ENCODE results near the gene CBR3.
"Not testable (repeated sequence)": the region's sequence is repeated elsewhere in the genome, so short reads cannot be mapped to it uniquely, and the experiment has no call there.

CBR3 gene

DNA sequence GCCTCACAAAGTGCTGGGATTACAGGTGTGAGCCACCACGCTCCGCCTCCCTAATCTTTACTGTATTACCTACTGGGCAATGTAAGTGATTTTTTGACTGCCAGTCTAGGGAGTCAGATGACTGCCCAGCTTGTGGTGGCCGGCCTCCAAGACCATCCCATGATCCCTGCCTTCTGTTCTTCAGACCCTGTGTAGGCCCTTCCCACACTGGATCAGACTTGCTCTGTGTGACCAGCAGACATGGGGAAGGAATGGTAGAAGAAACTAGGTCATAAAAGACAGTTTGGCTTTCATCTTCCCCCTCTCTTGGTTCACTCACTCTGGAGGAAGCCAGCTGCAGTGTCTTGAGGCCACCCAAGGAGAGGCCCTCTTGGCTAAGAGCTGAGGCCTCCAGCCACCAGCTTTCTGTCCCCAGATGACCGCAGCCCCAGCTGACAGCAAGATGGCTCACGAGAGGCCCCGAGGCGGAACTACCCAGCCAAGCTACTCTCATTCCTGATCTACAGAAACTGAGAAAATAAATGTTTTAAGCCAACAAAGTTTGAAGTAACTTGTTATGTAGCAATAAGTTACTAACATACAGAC, 14.5 kb upstream of the CBR3 start:
- no peak for DNase-seq (ENCODE audit: low spot score)

DNA sequence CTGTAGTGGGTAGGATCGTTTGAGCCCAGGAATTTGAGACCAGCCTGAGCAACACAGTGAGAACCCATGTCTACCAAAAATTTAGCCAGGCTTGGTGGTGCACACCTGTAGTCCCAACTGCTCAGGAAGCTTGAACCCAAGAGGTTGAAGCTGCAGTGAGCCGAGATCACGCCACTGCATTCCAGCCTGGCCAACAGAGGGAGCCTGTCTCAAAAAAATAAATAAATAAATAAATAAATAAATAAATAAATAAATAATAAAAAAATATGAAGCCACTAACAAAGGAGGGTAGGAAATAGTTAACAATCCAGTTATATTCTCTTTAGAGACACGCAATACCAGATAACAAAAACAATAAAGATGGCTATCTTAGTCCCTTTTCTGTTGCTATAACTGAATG, 11.9 kb upstream of the CBR3 start:
- DNase-seq (ENCODE audit: low spot score) = no peak

DNA sequence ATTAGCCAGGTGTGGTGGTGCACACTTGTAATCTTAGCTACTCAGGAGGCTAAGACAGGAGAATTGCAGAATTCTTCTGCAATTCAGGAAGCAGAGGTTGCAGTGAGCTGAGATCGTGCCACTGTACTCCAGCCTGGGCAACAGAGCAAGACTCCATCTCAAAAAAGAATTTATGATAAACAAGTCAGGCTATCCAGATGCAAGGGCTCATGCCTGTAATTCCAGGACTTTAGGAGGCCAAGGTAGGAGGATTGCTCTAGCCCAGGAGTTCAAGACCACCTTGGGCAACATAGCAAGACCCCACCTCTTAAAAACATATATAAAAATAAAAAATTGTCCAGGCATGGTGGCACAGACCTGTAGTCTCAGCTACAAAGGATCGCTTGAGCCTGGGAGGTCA, 10.5 kb upstream of the CBR3 start:
- no peak for DNase-seq (ENCODE audit: low spot score)

DNA sequence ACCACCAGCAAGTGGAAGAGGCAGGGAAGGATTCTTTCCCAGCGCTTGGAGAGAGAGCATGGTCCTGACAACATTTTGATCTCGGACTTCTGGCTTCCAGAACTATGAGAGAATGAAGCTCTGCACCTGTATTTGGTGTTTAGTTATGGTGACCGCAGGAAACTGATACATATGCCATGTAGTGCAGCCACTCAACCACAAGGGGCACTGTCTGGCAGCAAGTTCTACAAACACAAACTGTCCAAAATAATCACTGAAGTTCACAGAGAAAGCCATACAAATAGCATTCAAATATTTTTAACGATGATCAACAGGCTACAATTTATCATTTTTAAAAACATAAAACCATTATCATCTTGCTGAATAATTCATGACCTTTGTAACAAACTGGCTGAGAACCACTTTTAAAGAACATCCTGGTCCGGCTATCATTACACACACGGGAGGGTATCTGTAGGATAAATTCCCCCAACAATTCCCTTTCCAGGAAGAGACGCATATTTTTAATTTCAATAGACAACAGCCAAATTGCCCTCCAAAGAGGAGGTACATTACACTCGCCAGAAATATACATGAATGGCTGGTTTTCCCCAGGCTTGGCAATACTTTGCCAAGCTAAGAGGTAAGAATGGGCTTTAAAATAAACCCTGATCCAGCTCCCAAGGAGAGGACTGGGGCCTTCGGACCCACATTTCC, 9.2 kb upstream of the CBR3 start:
- peak; percentile 53 for DNase-seq (ENCODE audit: low spot score)

DNA sequence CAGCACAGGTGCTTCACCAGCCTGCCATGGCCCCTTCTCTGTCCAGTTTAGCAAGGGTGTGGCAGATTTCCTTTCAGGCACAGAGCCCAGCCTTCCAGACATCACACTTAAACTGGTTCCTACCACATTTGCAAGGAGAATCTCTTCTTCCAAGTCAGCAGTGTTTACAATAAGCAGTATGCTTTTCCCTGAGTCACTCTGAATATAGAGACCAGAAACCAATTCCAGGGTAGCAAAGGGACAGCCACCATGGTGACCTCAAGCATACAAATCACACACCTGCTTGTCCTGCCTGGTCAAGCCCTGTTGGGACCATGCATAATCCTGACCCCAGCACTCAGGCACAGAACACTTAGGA, 8.7 kb upstream of the CBR3 start:
- no peak for DNase-seq (ENCODE audit: low spot score)

DNA sequence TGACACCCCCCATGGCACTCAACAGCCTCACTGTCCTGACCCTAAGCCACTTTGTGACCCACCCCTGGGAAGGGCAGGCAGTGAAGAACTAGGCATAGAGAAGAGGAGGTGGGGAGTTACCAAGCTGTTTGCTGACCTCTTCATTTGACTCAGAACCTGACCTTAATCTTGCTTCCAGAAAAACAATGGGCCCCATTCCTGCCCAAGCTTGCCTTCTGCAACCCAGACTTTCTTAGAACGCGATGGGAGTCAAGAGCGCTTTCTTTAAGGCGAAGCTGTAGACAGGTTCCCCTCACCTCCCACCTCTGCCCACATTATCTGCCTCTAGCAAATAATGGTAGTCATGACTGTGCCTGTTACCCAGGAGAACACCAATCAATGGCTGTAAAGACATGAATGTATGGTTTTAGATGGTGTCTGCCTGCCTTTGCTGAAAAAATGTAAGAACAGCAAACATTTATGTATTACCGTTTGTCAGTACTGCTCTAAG, 8.2 kb upstream of the CBR3 start:
- no peak for DNase-seq (ENCODE audit: low spot score)

DNA sequence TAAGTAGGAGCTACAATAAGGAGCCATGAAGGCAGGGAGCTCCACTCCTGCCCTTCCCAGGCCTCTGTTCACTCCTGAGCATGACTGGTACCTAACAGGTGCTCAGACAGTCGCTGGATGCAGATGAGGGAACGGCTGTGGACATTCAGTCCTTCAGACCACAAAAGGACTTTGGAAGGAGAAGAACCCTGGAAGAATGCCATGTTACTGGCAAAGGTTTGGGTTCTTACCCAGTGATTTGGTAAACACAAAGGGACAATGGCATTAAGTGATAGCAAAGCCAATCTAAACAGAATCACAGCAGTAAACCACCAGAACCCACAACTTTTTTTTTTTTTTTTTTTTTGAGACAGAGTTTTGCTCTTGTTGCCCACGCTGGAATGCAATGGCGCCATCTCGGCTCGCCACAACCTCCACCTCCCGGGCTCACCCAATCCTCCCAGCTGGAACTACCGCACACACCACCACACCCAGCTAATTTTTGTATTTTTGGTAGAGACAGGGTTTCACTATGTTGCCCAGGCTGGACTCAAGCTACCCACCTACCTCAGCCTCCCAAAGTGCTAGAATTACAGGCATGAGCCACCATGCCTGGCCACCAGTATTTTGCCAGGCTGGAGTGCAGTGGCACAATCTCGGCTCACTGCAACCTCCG, 7.5 kb upstream of the CBR3 start:
- DNase-seq (ENCODE audit: low spot score) = no peak

DNA sequence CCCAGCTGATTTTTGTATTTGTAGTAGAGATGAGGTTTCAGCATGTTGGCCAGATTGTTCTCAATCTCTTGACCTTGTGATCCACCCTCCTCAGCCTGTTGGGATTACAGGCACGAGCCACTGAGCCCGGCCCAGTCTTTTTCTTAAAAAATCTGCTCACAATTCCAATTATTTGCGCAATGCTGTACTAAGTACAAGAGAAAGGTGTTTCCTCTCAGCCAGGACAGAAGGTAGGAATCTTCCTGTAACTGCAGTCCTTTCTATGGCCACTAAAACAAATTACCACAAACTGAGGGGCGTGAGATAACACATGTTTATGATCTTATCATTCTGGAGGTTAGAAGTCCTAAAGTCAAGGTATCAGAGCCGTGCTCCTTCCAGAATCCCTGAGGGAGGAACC, 6.9 kb upstream of the CBR3 start:
- DNase-seq (ENCODE audit: low spot score) = no peak

DNA sequence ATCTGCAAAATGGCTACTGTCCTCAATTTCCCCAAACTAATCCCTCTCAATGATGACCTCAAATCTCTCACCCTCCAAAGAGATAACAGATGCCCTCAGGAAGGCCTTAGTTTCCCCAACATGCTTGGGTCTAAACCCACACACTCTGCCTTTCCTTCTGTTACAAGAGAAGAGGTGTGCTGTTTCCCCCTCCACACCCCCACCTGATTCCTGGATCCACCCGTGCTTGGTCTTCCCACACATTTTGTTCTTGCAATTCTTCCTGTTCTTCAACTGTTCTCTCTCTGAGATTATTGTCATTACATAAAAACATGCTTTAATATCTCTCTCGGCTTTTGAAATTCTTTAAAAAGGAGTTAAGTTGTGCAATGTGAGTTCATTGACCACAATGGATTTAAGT, 5.7 kb upstream of the CBR3 start:
- no peak for DNase-seq (ENCODE audit: low spot score)

DNA sequence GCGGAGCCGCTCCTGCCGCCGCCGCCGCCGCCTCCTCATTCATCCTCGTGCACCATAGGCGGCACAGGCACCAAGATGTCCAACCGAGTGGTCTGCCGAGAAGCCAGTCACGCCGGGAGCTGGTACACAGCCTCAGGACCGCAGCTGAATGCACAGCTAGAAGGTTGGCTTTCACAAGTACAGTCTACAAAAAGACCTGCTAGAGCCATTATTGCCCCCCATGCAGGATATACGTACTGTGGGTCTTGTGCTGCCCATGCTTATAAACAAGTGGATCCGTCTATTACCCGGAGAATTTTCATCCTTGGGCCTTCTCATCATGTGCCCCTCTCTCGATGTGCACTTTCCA, 4.5 kb upstream of the CBR3 start:
- not testable (repeated sequence) for DNase-seq (ENCODE audit: low spot score)

DNA sequence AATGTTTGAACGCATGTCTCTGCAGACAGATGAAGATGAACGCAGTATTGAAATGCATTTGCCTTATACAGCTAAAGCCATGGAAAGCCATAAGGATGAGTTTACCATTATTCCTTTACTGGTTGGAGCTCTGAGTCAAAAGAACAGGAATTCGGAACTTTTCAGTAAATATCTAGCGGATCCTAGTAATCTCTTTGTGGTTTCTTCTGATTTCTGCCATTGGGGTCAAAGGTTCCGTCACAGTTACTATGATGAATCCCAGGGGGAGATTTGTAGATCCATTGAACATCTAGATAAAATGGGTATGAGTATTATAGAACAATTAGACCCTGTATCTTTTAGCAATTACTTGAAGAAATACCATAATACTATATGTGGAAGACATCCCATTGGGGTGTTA, 4.0 kb upstream of the CBR3 start:
- not testable (repeated sequence) for DNase-seq (ENCODE audit: low spot score)

DNA sequence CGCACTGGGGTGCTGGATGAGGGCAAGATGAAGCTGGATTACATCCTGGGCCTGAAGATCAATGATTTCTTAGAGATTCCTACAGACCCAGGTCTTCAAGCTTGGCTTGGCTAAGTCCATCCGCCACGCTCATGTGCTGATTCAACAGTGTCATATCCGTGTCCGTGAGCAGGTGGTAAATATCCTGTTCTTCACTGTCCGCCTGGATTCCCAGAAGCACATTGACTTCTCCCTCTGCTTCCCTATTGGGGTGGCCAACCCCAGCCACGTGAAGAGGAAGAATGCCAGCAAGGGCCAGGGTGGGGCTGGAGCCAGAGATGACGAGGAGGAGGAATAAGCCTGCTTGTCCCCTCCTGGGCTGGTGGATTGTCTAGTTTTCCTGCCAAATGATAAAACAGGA, 2.2 kb upstream of the CBR3 start:
- DNase-seq (ENCODE audit: low spot score) = no peak

DNA sequence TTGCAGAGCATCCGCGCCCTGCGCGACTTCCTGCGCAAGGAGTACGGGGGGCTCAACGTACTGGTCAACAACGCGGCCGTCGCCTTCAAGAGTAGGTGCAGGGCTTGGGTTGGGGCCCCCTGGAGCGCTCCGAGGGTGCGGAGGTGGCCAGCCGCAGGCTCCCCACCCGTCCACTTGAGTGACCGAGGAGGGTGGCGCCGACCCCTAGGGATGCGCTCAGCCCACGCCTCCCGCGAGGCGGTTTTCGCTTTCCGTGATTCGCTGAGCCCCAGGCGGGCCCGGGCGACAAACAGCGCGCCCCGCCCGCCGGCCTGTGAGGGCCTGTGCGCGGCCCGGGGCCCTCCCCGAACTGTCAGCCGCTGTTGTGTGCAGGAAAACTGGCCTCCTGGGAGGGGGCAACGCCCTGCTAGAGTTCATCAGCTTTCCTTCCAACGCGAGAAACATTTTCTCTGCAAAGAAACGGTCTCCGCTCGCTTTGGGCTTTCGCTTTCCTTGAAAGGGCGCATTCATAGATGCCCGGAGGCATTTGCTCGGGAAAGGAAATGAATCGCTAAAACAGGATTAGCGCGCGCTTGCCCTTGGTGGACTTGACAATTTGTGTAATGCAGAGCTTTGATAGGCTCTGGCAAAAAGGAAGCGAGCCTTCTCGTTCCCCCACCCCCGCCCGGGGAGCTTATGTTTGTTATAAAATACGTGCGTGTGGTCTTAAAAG, 668 bp downstream of the CBR3 start:
- peak; percentile 92 for DNase-seq (ENCODE audit: low spot score)

DNA sequence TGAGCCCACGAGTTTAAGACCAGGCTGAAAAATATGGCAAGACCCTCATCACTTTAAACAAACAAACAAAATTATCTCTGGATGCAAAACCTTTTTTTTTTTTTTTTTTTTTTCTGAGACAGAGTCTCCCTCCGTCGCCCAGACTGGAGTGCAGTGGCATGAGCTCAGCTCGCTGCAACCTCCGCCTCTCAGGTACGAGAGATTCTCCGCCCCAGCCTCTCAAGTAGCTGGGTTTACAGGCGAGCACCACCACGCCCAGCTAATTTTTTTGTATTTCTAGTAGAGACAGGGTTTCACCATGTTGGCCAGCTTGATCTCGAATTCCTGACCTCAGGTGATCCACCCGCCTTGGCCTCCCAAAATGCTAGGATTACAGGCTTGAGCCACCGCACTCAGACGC, 4.9 kb downstream of the CBR3 start:
- DNase-seq (ENCODE audit: low spot score) = not testable (repeated sequence)

DNA sequence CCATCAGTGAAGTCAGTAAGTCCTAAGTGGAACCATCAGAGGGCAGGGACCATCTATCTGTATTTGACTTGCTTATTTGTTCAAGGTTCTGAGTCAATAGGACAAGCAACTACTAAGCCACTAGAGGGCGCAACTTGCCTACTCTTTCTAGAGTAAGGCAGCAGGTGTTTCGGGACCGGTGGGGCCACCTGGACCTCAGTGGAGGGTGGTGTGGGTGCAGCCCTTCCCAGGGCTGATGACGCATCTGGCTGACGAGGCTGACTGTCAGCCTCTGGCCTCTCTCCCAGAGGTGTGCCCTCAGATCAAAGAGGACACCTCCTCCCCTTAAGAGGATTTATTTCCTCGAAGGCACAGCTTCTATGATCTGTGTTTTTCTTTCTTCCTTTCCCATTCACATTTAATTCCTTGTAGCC, 6.6 kb downstream of the CBR3 start:
- DNase-seq (ENCODE audit: low spot score) = peak; percentile 44

DNA sequence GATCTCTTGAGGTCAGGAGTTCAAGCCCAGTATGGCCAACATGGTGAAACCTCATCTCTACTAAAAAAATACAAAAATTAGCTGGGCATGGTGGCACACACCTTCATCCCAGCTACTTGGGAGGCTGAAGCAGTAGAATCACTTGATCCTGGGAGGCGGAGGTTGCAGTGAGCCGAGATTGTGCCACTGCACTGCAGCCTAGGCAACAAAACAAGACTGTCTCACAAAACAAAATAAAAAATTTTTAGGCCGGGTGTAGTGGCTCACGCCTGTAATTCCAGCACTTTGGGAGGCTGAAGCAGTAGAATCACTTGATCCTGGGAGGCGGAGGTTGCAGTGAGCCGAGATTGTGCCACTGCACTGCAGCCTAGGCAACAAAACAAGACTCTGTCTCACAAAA, 9.4 kb downstream of the CBR3 start:
- not testable (repeated sequence) for DNase-seq (ENCODE audit: low spot score)

DNA sequence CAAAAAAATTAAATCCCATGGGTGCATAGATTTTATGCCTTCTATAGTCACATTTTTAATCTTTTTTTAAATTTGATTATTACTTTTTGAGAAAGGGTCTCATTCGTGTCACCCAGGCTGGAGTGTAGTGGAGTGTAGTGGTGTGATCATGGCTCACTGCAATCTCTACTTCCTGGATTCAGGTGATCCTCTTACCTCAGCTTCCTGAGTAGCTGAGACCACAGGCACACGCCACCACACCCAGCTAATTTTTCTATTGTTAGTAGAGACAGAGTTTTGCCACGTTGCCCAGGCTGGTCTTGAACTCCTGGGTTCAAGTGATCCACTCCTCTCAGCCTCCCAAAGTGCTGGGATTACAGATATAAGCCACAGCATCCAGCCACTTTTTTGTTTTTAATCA, 10.4 kb downstream of the CBR3 start:
- DNase-seq (ENCODE audit: low spot score) = no peak

DNA sequence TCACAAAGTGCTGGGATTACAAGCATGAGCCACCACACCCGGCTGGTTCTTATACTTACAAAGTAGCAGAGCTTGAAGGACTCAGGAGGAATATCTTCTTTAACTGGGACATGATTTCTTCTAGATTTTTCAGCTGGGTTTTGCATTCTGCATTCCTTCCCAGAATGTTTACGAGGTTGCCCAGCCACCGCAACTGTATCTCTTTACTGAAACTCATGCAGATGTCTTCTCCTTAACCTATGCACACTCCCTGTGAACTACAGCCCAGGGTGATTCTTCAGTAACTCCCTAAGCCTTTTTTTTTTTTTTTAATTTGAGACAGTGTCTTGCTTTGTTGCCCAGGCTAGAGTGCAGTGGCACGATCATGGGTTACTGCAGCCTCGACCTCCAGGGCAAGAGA, 13.0 kb downstream of the CBR3 start:
- no peak for DNase-seq (ENCODE audit: low spot score)

DNA sequence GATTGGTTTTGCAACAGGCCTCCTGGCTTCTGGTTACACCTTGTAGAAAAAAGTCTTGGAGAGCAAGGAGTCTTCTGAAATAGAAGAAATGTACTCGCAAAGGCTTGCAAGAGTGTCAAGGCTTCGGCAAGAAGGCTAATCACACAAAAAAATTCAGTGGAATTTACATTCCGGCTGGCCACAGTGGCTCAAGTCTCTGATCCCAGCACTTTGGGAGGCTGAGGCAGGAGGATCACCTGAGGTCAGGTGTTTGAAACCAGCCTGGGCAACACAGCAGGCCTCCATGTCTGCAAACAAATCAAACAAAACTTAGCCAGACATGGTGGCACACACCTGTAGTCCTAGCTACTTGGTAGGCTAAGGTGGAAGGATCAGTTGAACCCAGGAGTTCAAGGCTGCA, 14.0 kb downstream of the CBR3 start:
- DNase-seq (ENCODE audit: low spot score) = no peak

DNA sequence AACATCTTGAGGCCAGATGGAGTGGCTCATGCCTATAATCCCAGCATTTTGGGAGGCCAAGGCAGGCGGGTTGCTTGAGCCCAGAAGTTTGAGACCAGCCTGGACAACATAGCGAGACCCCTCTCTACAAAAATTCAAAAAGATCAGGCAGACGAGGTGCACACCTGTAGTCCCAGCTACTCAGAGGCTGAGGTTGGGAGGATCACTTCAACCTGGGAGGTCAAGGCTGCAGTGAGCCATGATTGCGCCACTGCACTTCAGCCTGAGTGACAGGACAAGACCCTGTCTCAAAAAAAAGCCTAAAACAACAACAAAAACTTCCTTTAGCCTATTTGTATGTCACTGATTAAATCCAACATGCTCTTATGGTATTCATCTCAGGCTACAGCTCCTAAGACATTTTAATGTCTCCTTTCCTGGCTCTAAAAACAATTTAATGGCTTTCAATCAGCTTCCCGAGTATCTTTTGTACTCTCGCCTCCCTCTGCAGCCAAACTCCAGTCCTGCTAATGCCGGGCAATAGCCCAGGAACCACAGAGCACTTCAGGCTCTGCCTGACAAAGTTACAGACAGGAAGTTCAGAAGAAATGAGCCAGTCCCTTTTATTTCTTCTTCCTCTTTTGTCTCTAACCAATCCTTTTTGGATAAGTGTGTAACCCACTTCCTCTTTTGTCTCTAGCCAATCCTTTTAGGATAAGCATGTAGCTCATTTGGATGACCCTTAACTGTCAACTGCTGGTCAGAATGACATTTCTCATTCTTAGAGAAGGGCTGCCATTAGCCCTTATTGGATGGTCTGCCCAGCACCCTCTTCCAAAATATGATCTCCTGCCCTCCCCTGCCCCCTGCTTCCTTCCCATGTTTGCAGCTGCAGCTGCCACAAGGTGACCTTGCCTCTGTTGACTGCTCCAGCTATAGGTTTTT, 15.2 kb downstream of the CBR3 start:
- no peak for DNase-seq (ENCODE audit: low spot score)

DNA sequence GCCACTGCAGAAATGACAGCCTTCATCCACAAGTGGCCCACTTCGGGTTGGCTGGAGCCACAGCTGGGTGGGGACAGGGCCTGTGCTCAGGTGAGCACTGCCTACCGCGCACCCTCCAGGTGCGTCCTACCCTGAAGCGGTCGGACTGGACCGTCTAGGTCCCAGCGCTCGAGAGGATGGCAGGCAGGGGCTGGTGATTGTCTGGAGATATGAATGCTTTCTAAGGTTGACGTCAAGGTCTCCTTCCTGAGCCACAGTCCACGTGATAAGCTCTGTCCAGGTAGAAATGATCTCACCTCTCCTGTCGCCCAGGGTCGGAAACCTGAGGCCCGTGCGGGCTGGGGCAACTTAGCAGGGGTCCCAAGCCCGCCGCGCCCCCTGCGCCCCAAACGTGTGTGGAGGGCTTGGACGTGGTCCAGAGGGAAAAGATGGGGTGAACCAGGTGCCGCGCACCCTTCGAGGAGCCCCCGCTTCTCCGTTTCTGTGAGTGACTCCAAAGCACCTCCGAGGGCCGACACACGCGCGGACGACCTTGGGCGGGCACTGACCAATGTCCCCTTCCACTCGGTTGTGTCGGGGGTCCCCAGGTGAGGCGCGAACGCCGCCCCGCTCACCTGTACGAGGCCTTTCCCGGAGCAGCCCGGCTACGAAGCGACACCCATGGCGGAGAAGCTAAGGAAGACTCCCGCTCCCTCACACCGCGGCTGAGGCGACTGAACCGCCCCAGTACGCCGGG, 20.9 kb downstream of the CBR3 start:
- DNase-seq (ENCODE audit: low spot score) = no peak
